Esophagus muscularis mucosa (tissue), 4 donors: ENCODE results near the gene RDH12. TPM values are rescaled to one million over a fixed set of nuclear protein-coding genes. Genes with fewer than 3 reads are reported as not detected.

ENCODE experiments used
- DNase-seq: peaks from one replicate; pipeline ENCODE4 v3.0.0-alpha.2; 2017; ENCODE audit errors: extremely low spot score
- H3K27ac ChIP-seq, 4 donors: fragments of 200-600 bp; sonication (generic); replicated peaks in 1 of 4; 1 replicate in 3 of 4; 2 replicates in 1 of 4; pipeline ENCODE4 v1.5.1; 2016 to 2019; ENCODE audit warnings: mild to moderate bottlenecking in 1 of 4
- H3K27me3 ChIP-seq, 4 donors: fragments of 200-600 bp; sonication (generic); one replicate each; pipeline versions ENCODE4 v1.5.1 to v1.6.0; 2016 to 2019
- H3K36me3 ChIP-seq, 4 donors: fragments of 200-600 bp; sonication (generic); one replicate each; pipeline ENCODE4 v1.5.1; 2016 to 2019
- H3K4me1 ChIP-seq, 4 donors: fragments of 200-600 bp; sonication (generic); one replicate each; pipeline ENCODE4 v1.5.1; 2016 to 2019
- H3K4me3 ChIP-seq, 4 donors: fragments of 200-600 bp; sonication (generic); 1 replicate in 2 of 4; 2 replicates in 2 of 4; pipeline ENCODE4 v1.5.1; 2016 to 2019; ENCODE audit warnings: mild to moderate bottlenecking in 4 of 4, moderate library complexity in 1 of 4
- H3K9me3 ChIP-seq, 4 donors: fragments of 200-600 bp; sonication (generic); 1 replicate in 3 of 4; 2 replicates in 1 of 4; pipeline ENCODE4 v1.5.1; 2016 to 2019
- EP300 ChIP-seq: sonication (generic); formaldehyde crosslinking; IDR thresholded peaks from one replicate; pipeline ENCODE4 v1.6.1; 2017; ENCODE audit warnings: antibody characterized with exemption
- POLR2A ChIP-seq: fragments of 450-650 bp; IDR thresholded peaks from one replicate; pipeline ENCODE4 v1.6.1; 2017; ENCODE audit warnings: antibody characterized with exemption, moderate library complexity, mild to moderate bottlenecking, low read depth
- POLR2AphosphoS5 ChIP-seq, 2 donors: sonication (generic); formaldehyde crosslinking; IDR thresholded peaks; one replicate each; pipeline ENCODE4 v1.6.1; 2017; ENCODE audit warnings: antibody characterized with exemption in 2 of 2
- WGBS: methylation state at CpG from one replicate; pipeline ENCODE4 v1.1.5; 2018; 5-methylcytosine and 5-hydroxymethylcytosine counted together
- intact Hi-C: fragments of 100-400 bp; cut with DNase I; formaldehyde crosslinking; loops from one replicate; pipeline ENCODE4 v1.15.1; 2023
- total RNA-seq, 4 donors: library from RNA; depleted of rRNA; stranded (reverse); fragments of >200 nt; gene quantifications; one replicate each; pipeline versions ENCODE4 v1.1.0 to v1.2.1, GENCODE V29; 2016
- TF ChIP-seq, protein P1 (sequence below), 3 experiments: fragments of 200-600 bp in 2 of 3; fragments of 450-650 bp in 1 of 3; sonication (generic) in 2 of 3; IDR thresholded peaks; one replicate each; pipeline ENCODE4 v1.5.1; 2017 to 2019; ENCODE audit warnings: antibody characterized with exemption in 3 of 3, mild to moderate bottlenecking in 2 of 3, moderate library complexity in 1 of 3

RDH12 gene
- total RNA-seq, 4 donors from 2014 or later = not detected

DNA sequence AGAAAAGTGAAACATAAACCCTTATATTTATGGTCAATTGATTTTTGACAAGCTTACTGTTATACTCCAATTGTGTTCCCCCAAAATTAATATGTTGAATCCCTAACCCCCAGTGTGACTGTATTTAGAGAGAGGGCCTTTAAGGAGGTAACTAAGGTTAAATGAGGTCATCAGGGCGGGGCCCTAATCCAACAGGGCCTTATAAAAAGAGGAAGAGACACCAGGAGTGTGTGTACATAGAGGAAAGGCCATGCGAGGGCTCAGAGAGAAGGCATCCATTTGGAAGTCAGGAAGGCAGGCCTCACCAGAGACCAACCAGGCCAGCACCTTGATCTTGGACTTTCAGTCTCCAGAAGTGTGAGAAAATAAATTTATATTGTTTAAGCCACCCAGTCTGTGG lies 20.7 kb upstream of the RDH12 start:
- Histone ChIP-seq H3K36me3 (peaks cover 6 to 76% (median 40%) of the 10 kb centered on the region in 4 donors), H3K27me3 (no peaks in the 10 kb centered on the region), H3K4me3 (no peak overlapping the region), H3K9me3 (no peaks in the 10 kb centered on the region), H3K4me1 (no peaks in the 10 kb centered on the region), H3K27ac (no peak overlapping the region)
- intact Hi-C loops = no loop called here
- no peak for DNase-seq
- TF ChIP-seq POLR2A = no peak
- TF ChIP-seq POLR2AphosphoS5 (IDR thresholded peaks at IDR 0.05) = no peak
- TF ChIP-seq, protein P1, sequence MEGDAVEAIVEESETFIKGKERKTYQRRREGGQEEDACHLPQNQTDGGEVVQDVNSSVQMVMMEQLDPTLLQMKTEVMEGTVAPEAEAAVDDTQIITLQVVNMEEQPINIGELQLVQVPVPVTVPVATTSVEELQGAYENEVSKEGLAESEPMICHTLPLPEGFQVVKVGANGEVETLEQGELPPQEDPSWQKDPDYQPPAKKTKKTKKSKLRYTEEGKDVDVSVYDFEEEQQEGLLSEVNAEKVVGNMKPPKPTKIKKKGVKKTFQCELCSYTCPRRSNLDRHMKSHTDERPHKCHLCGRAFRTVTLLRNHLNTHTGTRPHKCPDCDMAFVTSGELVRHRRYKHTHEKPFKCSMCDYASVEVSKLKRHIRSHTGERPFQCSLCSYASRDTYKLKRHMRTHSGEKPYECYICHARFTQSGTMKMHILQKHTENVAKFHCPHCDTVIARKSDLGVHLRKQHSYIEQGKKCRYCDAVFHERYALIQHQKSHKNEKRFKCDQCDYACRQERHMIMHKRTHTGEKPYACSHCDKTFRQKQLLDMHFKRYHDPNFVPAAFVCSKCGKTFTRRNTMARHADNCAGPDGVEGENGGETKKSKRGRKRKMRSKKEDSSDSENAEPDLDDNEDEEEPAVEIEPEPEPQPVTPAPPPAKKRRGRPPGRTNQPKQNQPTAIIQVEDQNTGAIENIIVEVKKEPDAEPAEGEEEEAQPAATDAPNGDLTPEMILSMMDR (IDR thresholded peaks at IDR 0.05) = no peak
- TF ChIP-seq EP300 = no peak
- 75% methylated on average over 2 of the region's 2 CpGs for WGBS

DNA sequence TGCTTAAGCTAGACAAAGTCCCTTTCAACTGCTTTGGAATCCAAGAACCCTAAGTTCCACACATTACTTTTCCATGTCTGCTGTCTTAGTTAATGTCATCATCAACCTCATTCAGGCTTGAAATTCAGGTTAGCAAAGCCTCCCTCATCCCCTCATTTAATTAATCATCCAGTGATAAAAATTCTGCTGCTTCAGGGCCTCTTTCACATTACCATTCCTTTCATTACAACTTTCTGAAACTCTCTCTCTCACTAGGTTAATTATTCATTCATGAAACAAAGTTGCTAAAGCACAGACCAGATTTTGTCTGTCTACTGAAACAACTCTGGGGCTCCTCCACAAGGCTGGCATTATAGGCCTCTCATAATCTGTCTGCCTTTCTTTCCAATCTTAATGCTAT lies 17.8 kb upstream of the RDH12 start:
- H3K4me3 ChIP-seq = no peak overlapping the region
- no peaks in the 10 kb centered on the region for H3K27me3 ChIP-seq
- no peak for TF ChIP-seq EP300
- no peak for TF ChIP-seq POLR2A
- TF ChIP-seq, protein P1 (IDR thresholded peaks at IDR 0.05) = no peak
- TF ChIP-seq POLR2AphosphoS5 (IDR thresholded peaks at IDR 0.05) = no peak
- no peak for DNase-seq
- intact Hi-C loops = no loop called here
- peaks cover 0 to 88% (median 54%) of the 10 kb centered on the region in 4 donors for H3K36me3 ChIP-seq
- H3K27ac ChIP-seq = no peak overlapping the region
- no peaks in the 10 kb centered on the region for H3K9me3 ChIP-seq
- H3K4me1 ChIP-seq = no peaks in the 10 kb centered on the region

DNA sequence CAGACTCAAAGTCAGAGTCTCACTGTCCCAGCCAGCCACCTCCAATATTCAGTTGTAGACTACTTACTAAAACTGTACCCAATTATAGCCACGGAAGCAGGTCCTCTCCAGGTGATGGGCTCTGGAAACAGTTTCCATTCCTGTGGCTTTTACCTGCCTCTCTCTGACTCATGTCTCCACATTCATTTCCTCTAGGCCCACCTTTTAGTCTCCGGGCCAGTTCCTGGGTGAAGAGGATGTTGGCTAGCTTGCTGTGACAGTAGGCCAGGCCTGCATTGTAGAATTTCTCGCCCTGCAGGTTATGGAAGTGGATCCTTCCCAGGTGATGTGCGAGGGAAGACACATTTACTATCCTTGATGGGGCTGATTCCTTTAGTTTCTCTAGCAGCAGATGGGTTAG lies 11.7 kb upstream of the RDH12 start:
- TF ChIP-seq EP300 = no peak
- no peak for TF ChIP-seq POLR2AphosphoS5 (IDR thresholded peaks at IDR 0.05)
- no peak for TF ChIP-seq POLR2A
- TF ChIP-seq, protein P1 (IDR thresholded peaks at IDR 0.05) = no peak
- Histone ChIP-seq H3K9me3 (no peaks in the 10 kb centered on the region), H3K36me3 (peaks cover 19 to 75% (median 70%) of the 10 kb centered on the region in 4 donors), H3K4me1 (peaks cover 4 to 24% (median 22%) of the 10 kb centered on the region in 4 donors), H3K27me3 (no peaks in the 10 kb centered on the region), H3K27ac (no peak overlapping the region), H3K4me3 (no peak overlapping the region)
- intact Hi-C loops = no loop called here
- 98% methylated on average over 4 of the region's 4 CpGs for WGBS
- DNase-seq = no peak

DNA sequence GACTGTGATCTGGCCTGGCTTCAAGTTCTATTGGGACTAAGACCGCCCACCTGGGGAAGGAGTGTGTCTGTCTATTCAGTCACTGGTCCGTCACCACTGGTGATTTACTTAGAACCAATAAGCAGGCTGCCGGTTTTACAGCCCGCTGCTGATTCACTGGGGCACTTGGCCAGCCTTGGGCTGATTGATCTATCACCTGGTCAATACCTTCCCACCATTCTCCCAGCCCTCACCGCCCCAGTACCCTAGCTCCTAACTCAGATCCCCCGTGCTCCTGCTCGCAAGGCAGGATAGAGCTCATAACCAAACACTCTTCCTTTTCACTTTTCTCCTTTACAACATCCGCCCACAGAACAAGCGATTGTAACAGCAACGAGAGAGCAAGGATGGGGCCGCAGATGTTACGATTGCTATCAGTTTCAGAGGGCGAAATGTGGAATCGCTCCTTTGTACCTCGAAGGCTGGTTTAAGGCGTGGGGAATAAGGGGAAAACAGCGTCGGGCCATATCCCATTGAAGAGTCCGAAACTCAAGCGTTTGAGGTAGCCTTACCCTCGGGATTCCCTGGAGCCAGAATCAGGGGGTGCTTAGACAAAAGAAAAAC lies 6.8 kb upstream of the RDH12 start:
- no peaks in the 10 kb centered on the region for H3K9me3 ChIP-seq
- peaks cover 9 to 31% (median 23%) of the 10 kb centered on the region in 4 donors for H3K36me3 ChIP-seq
- WGBS = under 1% methylated on average over 21 of the region's 21 CpGs
- H3K4me1 ChIP-seq = peaks cover 4 to 27% (median 23%) of the 10 kb centered on the region in 4 donors
- peak overlapping the region; percentile 83 to 90 (median 88) for H3K27ac ChIP-seq
- TF ChIP-seq POLR2A = no peak
- TF ChIP-seq POLR2AphosphoS5 (IDR thresholded peaks at IDR 0.05) = peak in 1 of 2 donors; percentile 13
- intact Hi-C loops = loop anchor here (5.0 kb wide), 1 partner anchor 78 kb away; the partner anchor contains the start of gene ARG2
- DNase-seq = no peak
- H3K4me3 ChIP-seq = peak overlapping the region; percentile 69 to 97 (median 90)
- no peaks in the 10 kb centered on the region for H3K27me3 ChIP-seq

DNA sequence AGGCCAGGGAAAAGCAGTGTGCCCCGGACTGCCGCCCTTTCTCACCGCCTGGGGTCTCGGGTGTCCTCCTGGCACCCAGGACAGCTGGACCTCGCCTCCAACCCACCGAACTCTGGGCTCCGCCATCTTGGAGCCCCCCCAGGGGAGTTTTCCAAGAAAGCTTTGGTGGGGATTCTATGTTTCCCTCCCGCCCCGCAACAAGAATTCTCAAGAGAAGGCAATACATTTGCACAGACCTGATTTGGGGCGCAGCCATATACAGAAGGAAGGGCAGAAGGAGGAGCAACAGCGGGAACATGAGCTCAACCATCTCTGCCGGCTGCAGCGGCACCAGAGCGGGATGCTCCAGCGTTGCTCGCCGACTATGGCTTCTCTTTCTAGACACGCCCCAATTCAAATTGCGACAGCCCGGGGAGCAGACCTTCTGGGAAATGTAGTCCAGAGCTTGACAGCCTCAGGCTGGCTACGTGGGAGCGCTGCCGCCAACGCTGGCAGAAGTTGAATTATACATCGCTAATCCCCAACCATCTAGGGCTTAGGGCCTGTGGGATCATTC lies 6.2 kb upstream of the RDH12 start, which contains the start of gene RDH11:
TSS of gene RDH11 (minus strand) at position 371 of the 556 bp plus-strand sequence. CDS start at position 310, 61 bp downstream.
- intact Hi-C loops = loop anchor here (5.0 kb wide), 1 partner anchor 78 kb away; the partner anchor contains the start of gene ARG2

More for the DNA sequence above, 6.2 kb upstream of the RDH12 start, which contains the start of gene RDH11:
- Histone ChIP-seq H3K36me3 (peaks cover 4 to 25% (median 17%) of the 10 kb centered on the region in 4 donors), H3K4me3 (peak within 1 kb of the TSS; percentile 69 to 97 (median 90)), H3K27me3 (no peaks in the 10 kb centered on the region), H3K4me1 (peaks cover 4 to 27% (median 23%) of the 10 kb centered on the region in 4 donors), H3K9me3 (no peaks in the 10 kb centered on the region), H3K27ac (peak within 1 kb of the TSS; percentile 83 to 90 (median 88))
- 0% methylated on average over 15 of the region's 25 CpGs for WGBS
- DNase-seq = peak; percentile 95
- TF ChIP-seq, protein P1 (IDR thresholded peaks at IDR 0.05) = no peak
- peak; percentile 96 to 98 for TF ChIP-seq POLR2AphosphoS5 (IDR thresholded peaks at IDR 0.05)
- TF ChIP-seq EP300 = no peak
- TF ChIP-seq POLR2A = peak; percentile 57
